NOMO-1 treated with dmso at 0.1 percent for 144 hours (cell line): ENCODE results near the gene AGPAT3.

Experiments used
- DNase-seq: peaks from one replicate; lab custom pipeline; 2025; ENCODE audit not compliant: unreplicated experiment; lab: John Stamatoyannopoulos, UW

AGPAT3 gene

GRCh38 chr21:44013380-44014088, 148.5 kb downstream of the AGPAT3 start:
- DNase-seq = peak; percentile 43

- DNase-seq = no peak
Measured at GRCh38 chr21:44017601-44018000, 152.6 kb downstream of the AGPAT3 start.

- DNase-seq = no peak
Measured at GRCh38 chr21:44018127-44018526, 153.1 kb downstream of the AGPAT3 start.

GRCh38 chr21:44018813-44019567, 154.0 kb downstream of the AGPAT3 start:
- DNase-seq = no peak

- no peak for DNase-seq
Measured at GRCh38 chr21:44019568-44019958, 154.5 kb downstream of the AGPAT3 start.

GRCh38 chr21:44020551-44020950, 155.5 kb downstream of the AGPAT3 start:
- DNase-seq = no peak

GRCh38 chr21:44021064-44021463, 156.0 kb downstream of the AGPAT3 start:
- DNase-seq = no peak

- no peak for DNase-seq
Measured at GRCh38 chr21:44024257-44024656, 159.2 kb downstream of the AGPAT3 start.

- DNase-seq = peak; percentile 7
Measured at GRCh38 chr21:44024887-44025353, 159.9 kb downstream of the AGPAT3 start.

GRCh38 chr21:44027607-44028286, 162.7 kb downstream of the AGPAT3 start:
- no peak for DNase-seq

GRCh38 chr21:44028287-44028659, 163.2 kb downstream of the AGPAT3 start:
- DNase-seq = no peak

- DNase-seq = no peak
Measured at GRCh38 chr21:44029460-44030087, 164.6 kb downstream of the AGPAT3 start.

- DNase-seq = no peak
Measured at GRCh38 chr21:44035244-44035643, 170.2 kb downstream of the AGPAT3 start.
